ENCODE results near the gene FMN1. TPM values are rescaled to one million over a fixed set of nuclear protein-coding genes. Genes with fewer than 3 reads are reported as not detected.

FMN1 gene
- total and polyA plus RNA-seq, 10 of the 15 experiments (the other 5 are each of a cell fraction or from before 2014, with no cell fraction given) = 0.05 to 0.16 (median 0.08) TPM; not detected in 4

- BruUV-seq (replicated peaks) = no TSS peak
- ChIA-PET POLR2A (no interaction called here), SMC1A (ENCODE audit: uncharacterized antibody, unreplicated experiment) (no interaction called here), CTCF (interaction anchor here (0.8 to 1.1 kb wide), 2 partner anchors 9 to 40 kb away, joined by 3 read pairs; no protein-coding TSS in a partner anchor), RAD21 (ENCODE audit: unreplicated experiment) (no interaction called here)
- FAIRE-seq = no peak
- no peak for TF ChIP-seq HDAC6 (IDR thresholded peaks at IDR 0.05; ENCODE audit: unreplicated experiment)
- TF ChIP-seq TAF1 (IDR thresholded peaks at IDR 0.05; ENCODE audit: borderline replicate concordance, low read depth, low read length) = no peak
- TF ChIP-seq BRCA1 (IDR thresholded peaks at IDR 0.05; ENCODE audit: low read depth, low read length) = no peak
- TF ChIP-seq YBX1 (IDR thresholded peaks at IDR 0.05) = no peak
- no peak for TF ChIP-seq ZSCAN29 (IDR thresholded peaks at IDR 0.05)
- TF ChIP-seq POU2F2 (IDR thresholded peaks at IDR 0.05; ENCODE audit: borderline replicate concordance, low read depth, low read length) = no peak
- TF ChIP-seq STAT3 (IDR thresholded peaks at IDR 0.05; ENCODE audit: low read depth, low read length) = no peak
- no peak for TF ChIP-seq ZNF622 (IDR thresholded peaks at IDR 0.05)
- TF ChIP-seq RAD51 (IDR thresholded peaks at IDR 0.05) = no peak
- no peak for TF ChIP-seq ESRRA (IDR thresholded peaks at IDR 0.05; ENCODE audit: low read length)
- no peak for TF ChIP-seq NR2C2 (IDR thresholded peaks at IDR 0.05; ENCODE audit: borderline replicate concordance, control insufficient read depth, insufficient read length, low read depth)
- no peak for TF ChIP-seq SREBF2 (IDR thresholded peaks at IDR 0.05; ENCODE audit: low read length)
- no peak for TF ChIP-seq EGR1 (IDR thresholded peaks at IDR 0.05; ENCODE audit: borderline replicate concordance in 1 of 2, low read depth in 2 of 2, low read length in 2 of 2)
- TF ChIP-seq IRF4 (IDR thresholded peaks at IDR 0.05; ENCODE audit: low read depth, low read length) = no peak
- TF ChIP-seq NFXL1 (IDR thresholded peaks at IDR 0.05; ENCODE audit: borderline replicate concordance) = no peak
- no peak for TF ChIP-seq NKRF (conservative IDR thresholded peaks at IDR 0.05)
- TF ChIP-seq DPF2 (IDR thresholded peaks at IDR 0.05) = no peak
- TF ChIP-seq BCL11A (IDR thresholded peaks at IDR 0.05; ENCODE audit: low read depth, low read length) = no peak
- TF ChIP-seq RELA (IDR thresholded peaks at IDR 0.05; ENCODE audit: borderline replicate concordance, partially characterized antibody) = no peak
- TF ChIP-seq RCOR1 (conservative IDR thresholded peaks at IDR 0.05; ENCODE audit: low read depth, low read length) = no peak
- in situ Hi-C loops (cut with MboI) (loop anchor here (5.0 kb wide), 1 partner anchor 34 kb away; no protein-coding TSS in a partner anchor), intact Hi-C loops (cut with micrococcal nuclease; ENCODE audit: unreplicated experiment) (no loop called here)
- Histone ChIP-seq H3K36me3 (ENCODE audit: control insufficient read depth in 2 of 2, insufficient read depth in 2 of 2, low read length in 1 of 2) (no peaks in the 10 kb centered on the region), H3K27me3 (replicated peaks in 1 of 2; ENCODE audit: control insufficient read depth in 2 of 2, insufficient read depth in 2 of 2, low read length in 1 of 2) (no peaks in the 10 kb centered on the region), H3K27ac (ENCODE audit: control insufficient read depth, insufficient read depth) (no peak overlapping the region), H4K20me1 (ENCODE audit: control insufficient read depth, insufficient read depth) (no peaks in the 10 kb centered on the region), H3K9ac (ENCODE audit: control insufficient read depth, insufficient read depth, low read length) (no peak overlapping the region), H2AFZ (ENCODE audit: control insufficient read depth, low read depth, low read length) (no peak overlapping the region), H3K9me3 (replicated peaks; ENCODE audit: control insufficient read depth, insufficient read depth, low read length) (no peaks in the 10 kb centered on the region; the same call in 2 of the 3 replicates), H3K4me3 (no peak overlapping the region), H3K4me2 (ENCODE audit: control insufficient read depth, insufficient read depth) (no peak overlapping the region), H3K79me2 (ENCODE audit: control insufficient read depth, insufficient read depth, low read length) (no peaks in the 10 kb centered on the region), H3K4me1 (ENCODE audit: control insufficient read depth, insufficient read depth, low read length) (no peaks in the 10 kb centered on the region)
- WGBS (ENCODE audit: insufficient coverage, insufficient replicate concordance, low lambda C conversion rate, missing lambda C conversion rate) = 18% methylated on average over 13 of the region's 13 CpGs
- no peak for ATAC-seq
- DNase-seq (ENCODE audit: low read depth, low spot score) = no peak
These were observed 67.8 kb downstream of the FMN1 start for GRCh38 chr15:33126559-33127290.

Measured in GM12878 (cell line).